Glutamatergic neuron (in vitro differentiated cells): ENCODE measurements around the gene GABRG3. TPM values are rescaled to one million over a fixed set of nuclear protein-coding genes. Genes with fewer than 3 reads are reported as not detected.

Source experiments
- DNase-seq: peaks from one replicate; pipeline ENCODE4 v3.0.0; 2022
- H3K27ac Mint-ChIP-seq: one replicate; pipeline ENCODE4 v1.8.0; 2020; ENCODE audit warnings: mild to moderate bottlenecking, mixed read lengths, inconsistent platforms; ENCODE audit not compliant: unreplicated experiment
- H3K27me3 Mint-ChIP-seq: one replicate; pipeline ENCODE4 v1.8.0; 2020; ENCODE audit warnings: mild to moderate bottlenecking, moderate library complexity, mixed read lengths, inconsistent platforms; ENCODE audit not compliant: unreplicated experiment
- H3K36me3 Mint-ChIP-seq: one replicate; pipeline ENCODE4 v1.8.0; 2020; ENCODE audit warnings: mild to moderate bottlenecking, mixed read lengths, inconsistent platforms; ENCODE audit not compliant: unreplicated experiment
- H3K4me1 Mint-ChIP-seq: one replicate; pipeline ENCODE4 v1.8.0; 2020; ENCODE audit warnings: mild to moderate bottlenecking, low read depth, mixed read lengths, inconsistent platforms; ENCODE audit not compliant: unreplicated experiment
- H3K4me3 Mint-ChIP-seq: one replicate; pipeline ENCODE4 v1.8.0; 2020; ENCODE audit warnings: mild to moderate bottlenecking, mixed read lengths, inconsistent platforms; ENCODE audit not compliant: unreplicated experiment
- H3K9me3 Mint-ChIP-seq: one replicate; pipeline ENCODE4 v1.8.0; 2020; ENCODE audit warnings: mild to moderate bottlenecking, moderate library complexity, mixed read lengths, inconsistent platforms; ENCODE audit not compliant: unreplicated experiment
- total RNA-seq: library from RNA; stranded (reverse); fragmentation: NEBNext Ultra II Directional; extraction: Animal tissue kit (Norgen Biotek cat#: 25700); gene quantifications from one replicate; pipeline ENCODE4 v1.2.1, GENCODE V29; 2021; ENCODE audit not compliant: unreplicated experiment
- TF ChIP-seq, protein P1 (sequence below): fragments of 200-600 bp; sonication (generic); IDR thresholded peaks from one replicate; pipeline ENCODE4 v1.5.0; 2021; ENCODE audit not compliant: partially characterized antibody, unreplicated experiment

Gene GABRG3
- total RNA-seq, 1 donor from 2014 or later, result 1.3 TPM

DNA sequence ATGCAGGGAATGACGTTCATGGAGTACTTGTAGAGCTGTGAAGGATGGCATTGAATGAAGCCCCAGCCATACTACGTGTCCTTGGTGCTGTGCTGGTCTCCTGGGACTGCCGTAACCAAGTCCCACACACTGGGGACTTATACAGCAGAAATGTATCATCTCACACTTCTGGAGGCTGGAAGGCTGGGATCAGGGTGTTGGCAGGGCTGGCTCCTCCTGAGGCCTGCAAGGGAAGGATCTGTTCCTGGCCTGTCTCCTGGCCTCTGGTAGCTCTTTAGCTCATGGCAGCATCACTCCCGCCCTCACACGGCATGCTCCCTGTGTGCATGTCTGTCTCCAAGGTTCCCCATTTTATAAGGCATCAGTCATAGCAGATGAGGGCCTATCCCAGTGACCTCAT is 29.5 kb upstream of the GABRG3 start:
- Mint-ChIP-seq H3K4me1 (no peaks in the 10 kb centered on the region), H3K9me3 (peaks cover 5% of the 10 kb centered on the region), H3K27me3 (peaks cover 6% of the 10 kb centered on the region), H3K4me3 (no peak overlapping the region), H3K27ac (no peak overlapping the region), H3K36me3 (peaks cover 5% of the 10 kb centered on the region)
- TF ChIP-seq, protein P1, sequence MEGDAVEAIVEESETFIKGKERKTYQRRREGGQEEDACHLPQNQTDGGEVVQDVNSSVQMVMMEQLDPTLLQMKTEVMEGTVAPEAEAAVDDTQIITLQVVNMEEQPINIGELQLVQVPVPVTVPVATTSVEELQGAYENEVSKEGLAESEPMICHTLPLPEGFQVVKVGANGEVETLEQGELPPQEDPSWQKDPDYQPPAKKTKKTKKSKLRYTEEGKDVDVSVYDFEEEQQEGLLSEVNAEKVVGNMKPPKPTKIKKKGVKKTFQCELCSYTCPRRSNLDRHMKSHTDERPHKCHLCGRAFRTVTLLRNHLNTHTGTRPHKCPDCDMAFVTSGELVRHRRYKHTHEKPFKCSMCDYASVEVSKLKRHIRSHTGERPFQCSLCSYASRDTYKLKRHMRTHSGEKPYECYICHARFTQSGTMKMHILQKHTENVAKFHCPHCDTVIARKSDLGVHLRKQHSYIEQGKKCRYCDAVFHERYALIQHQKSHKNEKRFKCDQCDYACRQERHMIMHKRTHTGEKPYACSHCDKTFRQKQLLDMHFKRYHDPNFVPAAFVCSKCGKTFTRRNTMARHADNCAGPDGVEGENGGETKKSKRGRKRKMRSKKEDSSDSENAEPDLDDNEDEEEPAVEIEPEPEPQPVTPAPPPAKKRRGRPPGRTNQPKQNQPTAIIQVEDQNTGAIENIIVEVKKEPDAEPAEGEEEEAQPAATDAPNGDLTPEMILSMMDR, result no peak
- no peak for DNase-seq

DNA sequence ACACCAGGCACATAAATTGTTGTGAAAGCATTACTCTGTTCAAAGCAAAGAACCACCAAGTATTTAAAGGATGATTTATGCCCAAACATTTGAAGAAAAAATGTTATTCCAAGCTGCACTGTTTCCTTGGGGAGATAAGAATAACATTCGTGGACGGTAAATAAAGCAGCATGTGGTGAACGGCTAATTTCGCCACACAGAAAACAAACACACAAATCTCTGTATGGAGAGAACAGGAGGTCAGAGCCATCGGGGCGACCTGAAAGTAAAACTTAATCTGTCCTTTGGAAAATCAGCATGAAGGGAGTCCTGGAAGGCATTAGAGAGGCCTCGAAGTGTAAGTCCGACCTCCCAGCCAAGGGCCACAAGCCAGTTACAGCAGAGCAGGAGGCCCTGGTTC is 27.1 kb upstream of the GABRG3 start:
- Mint-ChIP-seq H3K4me1 (no peaks in the 10 kb centered on the region), H3K27me3 (peaks cover 3% of the 10 kb centered on the region), H3K27ac (no peak overlapping the region), H3K4me3 (no peak overlapping the region), H3K9me3 (peaks cover 5% of the 10 kb centered on the region), H3K36me3 (peaks cover 5% of the 10 kb centered on the region)
- no peak for DNase-seq
- TF ChIP-seq, protein P1, result no peak

DNA sequence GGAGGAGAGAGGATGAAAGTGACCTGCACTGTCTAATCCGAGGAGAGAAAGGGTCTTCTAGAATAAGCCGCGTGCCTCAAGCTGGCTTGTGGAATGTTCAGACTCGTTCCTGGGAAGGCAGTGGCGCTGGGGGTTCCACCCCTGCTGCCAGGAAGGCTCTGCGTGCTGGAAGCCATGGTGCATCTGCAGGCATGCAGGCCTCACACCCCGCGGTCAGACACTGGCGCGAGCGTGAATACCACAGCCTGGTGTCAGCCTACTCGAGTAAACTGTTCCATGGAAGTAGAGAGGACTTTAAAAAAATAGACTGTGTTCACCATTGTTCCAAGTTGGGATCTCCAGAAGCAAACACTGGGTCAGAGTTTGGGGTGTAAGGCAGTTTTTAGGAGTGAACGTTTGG is 25.9 kb upstream of the GABRG3 start:
- Mint-ChIP-seq H3K4me1 (no peaks in the 10 kb centered on the region), H3K27me3 (peaks cover 3% of the 10 kb centered on the region), H3K36me3 (peaks cover 5% of the 10 kb centered on the region), H3K4me3 (no peak overlapping the region), H3K27ac (no peak overlapping the region), H3K9me3 (peaks cover 5% of the 10 kb centered on the region)
- no peak for DNase-seq
- TF ChIP-seq, protein P1, result no peak

DNA sequence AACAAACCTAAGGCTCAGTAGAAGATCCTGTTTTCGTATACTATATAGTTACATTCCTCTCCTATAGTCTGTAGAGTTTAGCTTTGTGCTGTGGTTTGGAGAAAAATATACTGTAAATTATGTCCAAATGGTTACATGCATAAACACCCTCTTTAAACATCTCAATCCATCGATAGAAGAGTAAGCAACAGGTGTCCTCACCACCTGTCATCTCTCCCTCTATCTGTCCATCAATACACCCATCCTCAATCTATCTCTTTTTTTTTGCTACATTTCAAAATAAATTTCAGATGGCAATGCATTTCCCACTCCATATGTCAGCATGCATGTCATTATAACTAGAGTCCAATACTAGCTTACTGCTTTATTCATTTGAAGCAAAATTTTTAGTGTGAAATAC is 21.0 kb upstream of the GABRG3 start:
- Mint-ChIP-seq H3K27me3 (peaks cover under 1% of the 10 kb centered on the region), H3K4me3 (no peak overlapping the region), H3K27ac (no peak overlapping the region), H3K36me3 (peaks cover 18% of the 10 kb centered on the region), H3K9me3 (peaks cover 2% of the 10 kb centered on the region), H3K4me1 (no peaks in the 10 kb centered on the region)
- no peak for DNase-seq
- TF ChIP-seq, protein P1, result no peak

DNA sequence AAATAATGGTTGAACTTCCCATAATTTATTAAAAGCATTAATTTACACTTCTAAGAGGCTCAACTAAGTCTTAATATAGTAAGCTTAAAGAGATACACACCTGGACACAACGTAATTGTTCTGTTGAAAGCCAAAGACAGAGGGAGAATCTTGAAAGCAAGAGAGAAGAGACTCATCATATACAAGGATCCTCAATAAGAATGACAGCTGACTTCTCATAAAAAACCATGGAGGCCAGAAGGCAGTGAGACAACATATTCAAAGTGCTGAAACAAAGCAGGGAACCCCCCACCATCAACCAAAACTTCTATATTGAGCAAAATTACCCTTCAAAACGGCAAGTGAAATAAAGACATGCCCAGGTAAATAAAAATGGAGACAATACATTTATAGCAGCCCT is 16.6 kb upstream of the GABRG3 start:
- Mint-ChIP-seq H3K27ac (no peak overlapping the region), H3K4me1 (no peaks in the 10 kb centered on the region), H3K4me3 (no peak overlapping the region), H3K27me3 (peaks cover 3% of the 10 kb centered on the region), H3K9me3 (no peaks in the 10 kb centered on the region), H3K36me3 (peaks cover 20% of the 10 kb centered on the region)
- TF ChIP-seq, protein P1, result no peak
- no peak for DNase-seq
